C1 segment of cervical spinal cord (tissue), 14 donors: ENCODE results near the gene THOC7.

Experiments used
- DNase-seq, 14 donors: peaks; one replicate each; lab custom pipeline; 2025; lab: John Stamatoyannopoulos, UW

Gene THOC7

GRCh38 chr3:63878394-63879060 lies 14.9 kb upstream of the THOC7 start:
- DNase-seq: no peak

GRCh38 chr3:63877737-63878393 lies 14.3 kb upstream of the THOC7 start:
- DNase-seq: no peak

- no peak for DNase-seq
Observed at GRCh38 chr3:63876260-63876659, 12.7 kb upstream of the THOC7 start.

GRCh38 chr3:63875510-63875909 lies 11.9 kb upstream of the THOC7 start:
- no peak for DNase-seq

- no peak for DNase-seq
Observed at GRCh38 chr3:63874769-63875168, 11.2 kb upstream of the THOC7 start.

- no peak for DNase-seq
Observed at GRCh38 chr3:63872135-63872924, 8.7 kb upstream of the THOC7 start.

- DNase-seq: no peak
Observed at GRCh38 chr3:63870615-63871005, 7.0 kb upstream of the THOC7 start.

GRCh38 chr3:63869940-63870614 lies 6.5 kb upstream of the THOC7 start:
- no peak for DNase-seq

GRCh38 chr3:63867225-63867624 lies 3.6 kb upstream of the THOC7 start:
- DNase-seq: no peak

GRCh38 chr3:63864965-63865327 lies 1.3 kb upstream of the THOC7 start:
- DNase-seq: no peak

- peak in 11 of 14 donors; percentile 14 to 72 (median 31) for DNase-seq
Observed at GRCh38 chr3:63864008-63864964, 681 bp upstream of the THOC7 start.

GRCh38 chr3:63862804-63863149 lies 828 bp downstream of the THOC7 start:
- no peak for DNase-seq

- DNase-seq: no peak
Observed at GRCh38 chr3:63861306-63861705, 2.3 kb downstream of the THOC7 start.

- no peak for DNase-seq
Observed at GRCh38 chr3:63860776-63861175, 2.8 kb downstream of the THOC7 start.

- DNase-seq: no peak
Observed at GRCh38 chr3:63857311-63857710, 6.3 kb downstream of the THOC7 start.

- DNase-seq: no peak
Observed at GRCh38 chr3:63855333-63855940, 8.2 kb downstream of the THOC7 start.

GRCh38 chr3:63853106-63853505 lies 10.5 kb downstream of the THOC7 start:
- no peak for DNase-seq

GRCh38 chr3:63851287-63851686 lies 12.3 kb downstream of the THOC7 start:
- DNase-seq: no peak

- DNase-seq: no peak
Observed at GRCh38 chr3:63849175-63849574, 14.4 kb downstream of the THOC7 start.

- DNase-seq: no peak
Observed at GRCh38 chr3:63847718-63848450, 15.7 kb downstream of the THOC7 start.
